HepG2 (cell line): Measurements from ENCODE around the gene ITGA2. TPM values are rescaled to one million over a fixed set of nuclear protein-coding genes. Genes with fewer than 3 reads are reported as not detected.

Experiments
- ATAD3A ChIP-seq: sonication (generic); formaldehyde crosslinking; IDR thresholded peaks from 2 replicates; pipeline ENCODE4 v1.4.0; 2020; ENCODE audit warnings: missing genetic modification reagents
- CENPT ChIP-seq: sonication (generic); formaldehyde crosslinking; IDR thresholded peaks from 2 replicates; pipeline ENCODE4 v1.8.0; 2022; ENCODE audit warnings: low read depth, mild to moderate bottlenecking, moderate library complexity, missing genetic modification reagents
- HMGA1 ChIP-seq: sonication (generic); formaldehyde crosslinking; conservative IDR thresholded peaks from 2 replicates; pipeline ENCODE4 v1.4.0; 2020; ENCODE audit warnings: missing genetic modification reagents
- JUND ChIP-seq: sonication (generic); formaldehyde crosslinking; IDR thresholded peaks from 2 replicates; pipeline ENCODE4 v1.8.0; 2022; ENCODE audit warnings: mild to moderate bottlenecking, missing genetic modification reagents
- KLF11 ChIP-seq: IDR thresholded peaks from 2 replicates; pipeline ENCODE4 v1.6.1; 2016; ENCODE audit warnings: missing compliant biosample characterization
- KLF6 ChIP-seq: IDR thresholded peaks from 2 replicates; pipeline ENCODE4 v1.8.0; 2016; ENCODE audit warnings: missing biosample characterization, missing genetic modification reagents
- MXD1 ChIP-seq: sonication (generic); formaldehyde crosslinking; IDR thresholded peaks from 2 replicates; pipeline ENCODE4 v1.4.0; 2020; ENCODE audit warnings: mild to moderate bottlenecking, missing genetic modification reagents
- NFKBIZ ChIP-seq: IDR thresholded peaks from 2 replicates; pipeline ENCODE4 v1.6.1; 2018; ENCODE audit warnings: missing genetic modification reagents, missing compliant biosample characterization
- NR2C2 ChIP-seq: sonication (generic); formaldehyde crosslinking; IDR thresholded peaks from 2 replicates; pipeline ENCODE4 v1.4.0; 2020; ENCODE audit warnings: missing genetic modification reagents, mild to moderate bottlenecking, moderate library complexity, borderline replicate concordance
- NR2F1 ChIP-seq, 2 experiments: fragments of 450-650 bp in 1 of 2; formaldehyde crosslinking in 1 of 2; IDR thresholded peaks; 2 replicates each; pipeline versions ENCODE4 v1.5.0 to v1.6.1; 2016 to 2020; ENCODE audit warnings: mild to moderate bottlenecking in 1 of 2, missing compliant biosample characterization in 1 of 2, missing genetic modification reagents in 1 of 2, moderate library complexity in 1 of 2
- REXO4 ChIP-seq: sonication (generic); formaldehyde crosslinking; IDR thresholded peaks from 2 replicates; pipeline ENCODE4 v1.8.0; 2022; ENCODE audit warnings: missing genetic modification reagents, mild to moderate bottlenecking, borderline replicate concordance
- SIN3A ChIP-seq: IDR thresholded peaks from 2 replicates; pipeline ENCODE4 v1.6.1; 2011; ENCODE audit warnings: low read depth, mild to moderate bottlenecking, control low read depth, low read length, borderline replicate concordance
- SOX5 ChIP-seq: IDR thresholded peaks from 2 replicates; pipeline ENCODE4 v1.6.1; 2016; ENCODE audit warnings: borderline replicate concordance
- THAP11 ChIP-seq: IDR thresholded peaks from 2 replicates; pipeline ENCODE4 v1.6.1; 2016; ENCODE audit warnings: missing biosample characterization, missing genetic modification reagents
- ZBTB7A ChIP-seq: sonication (generic); formaldehyde crosslinking; IDR thresholded peaks from 2 replicates; pipeline ENCODE4 v1.8.0; 2022; ENCODE audit warnings: mild to moderate bottlenecking, missing genetic modification reagents
- ZHX1 ChIP-seq: sonication (generic); formaldehyde crosslinking; IDR thresholded peaks from 2 replicates; pipeline ENCODE4 v1.8.1; 2022; ENCODE audit warnings: low read depth, mild to moderate bottlenecking, missing genetic modification reagents
- ZNF12 ChIP-seq: sonication (generic); formaldehyde crosslinking; IDR thresholded peaks from 2 replicates; pipeline ENCODE4 v1.5.0; 2020; ENCODE audit warnings: missing genetic modification reagents
- ZNF225 ChIP-seq: sonication (generic); formaldehyde crosslinking; IDR thresholded peaks from 2 replicates; pipeline ENCODE4 v1.4.0; 2020; ENCODE audit warnings: mild to moderate bottlenecking, missing genetic modification reagents
- ZNF292 ChIP-seq: sonication (generic); formaldehyde crosslinking; IDR thresholded peaks from 2 replicates; pipeline ENCODE4 v1.8.1; 2022; ENCODE audit warnings: mild to moderate bottlenecking, low read depth, missing genetic modification reagents, borderline replicate concordance
- ZNF44 ChIP-seq: sonication (generic); formaldehyde crosslinking; IDR thresholded peaks from 2 replicates; pipeline ENCODE4 v1.5.1; 2020; ENCODE audit warnings: mild to moderate bottlenecking, missing genetic modification reagents
- ZNF709 ChIP-seq: sonication (generic); formaldehyde crosslinking; IDR thresholded peaks from 2 replicates; pipeline ENCODE4 v1.5.0; 2020; ENCODE audit warnings: mild to moderate bottlenecking, missing genetic modification reagents
- ZSCAN9 ChIP-seq: IDR thresholded peaks from 2 replicates; pipeline ENCODE4 v1.6.1; 2016; ENCODE audit warnings: borderline replicate concordance
- polyA plus RNA-seq, 8 experiments: library from polyadenylated mRNA; depleted of rRNA in 3 of 8; stranded (reverse) in 7 of 8; unstranded in 1 of 8; fragments of >200 nt; fragmentation: Illumina TruSeq in 4 of 8; extraction: Trizol in 4 of 8; gene quantifications; 2 replicates each; pipeline versions ENCODE4 v1.2.1 to v1.2.3, GENCODE V29; 2011 to 2016; ENCODE audit warnings: low read depth in 4 of 8, missing spikeins in 1 of 8, mixed read lengths in 1 of 8; ENCODE audit not compliant: insufficient read depth in 1 of 8
- total RNA-seq, 5 experiments: library from RNA; depleted of rRNA; stranded (reverse); fragments of >200 nt; fragmentation: Illumina TruSeq; extraction: Trizol; gene quantifications; 2 replicates each; pipeline ENCODE4 v1.2.3, GENCODE V29; 2016; ENCODE audit warnings: low read depth in 1 of 5
- TF ChIP-seq, protein P1 (sequence below): sonication (generic); formaldehyde crosslinking; IDR thresholded peaks from 2 replicates; pipeline ENCODE4 v1.8.0; 2023; ENCODE audit warnings: mild to moderate bottlenecking, missing genetic modification reagents
- TF ChIP-seq, protein P2 (sequence below), 2 experiments: sonication (generic) in 1 of 2; formaldehyde crosslinking in 1 of 2; IDR thresholded peaks; 2 replicates each; pipeline versions ENCODE4 v1.4.0 to v1.6.1; 2018 to 2020; ENCODE audit warnings: missing genetic modification reagents in 2 of 2, borderline replicate concordance in 1 of 2, low read depth in 1 of 2, mild to moderate bottlenecking in 1 of 2, missing biosample characterization in 1 of 2

The ITGA2 gene
- total and polyA plus RNA-seq, 2 of the 13 experiments (the other 11 are each of a cell fraction or from before 2014, with no cell fraction given), result 15.8 to 58.3 TPM

- TF ChIP-seq REXO4 (CRISPR knock-in tag), result no peak
- 0 out of 2 replicates have a peak, but pooled peaks have one; percentile 64 for TF ChIP-seq ZNF225 (CRISPR knock-in tag)
- TF ChIP-seq ZNF709 (CRISPR knock-in tag), result peak; percentile 89
- no peak for TF ChIP-seq CENPT
- peak; percentile 33; the same call in 1 of the 2 replicates for TF ChIP-seq ZNF12 (CRISPR knock-in tag)
- TF ChIP-seq, protein P1, sequence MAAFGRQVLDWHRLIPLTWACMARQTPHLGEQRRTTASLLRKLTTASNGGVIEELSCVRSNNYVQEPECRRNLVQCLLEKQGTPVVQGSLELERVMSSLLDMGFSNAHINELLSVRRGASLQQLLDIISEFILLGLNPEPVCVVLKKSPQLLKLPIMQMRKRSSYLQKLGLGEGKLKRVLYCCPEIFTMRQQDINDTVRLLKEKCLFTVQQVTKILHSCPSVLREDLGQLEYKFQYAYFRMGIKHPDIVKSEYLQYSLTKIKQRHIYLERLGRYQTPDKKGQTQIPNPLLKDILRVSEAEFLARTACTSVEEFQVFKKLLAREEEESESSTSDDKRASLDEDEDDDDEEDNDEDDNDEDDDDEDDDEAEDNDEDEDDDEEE, result peak; percentile 75
- peak; percentile 37; the same call in 1 of the 2 replicates for TF ChIP-seq NFKBIZ (CRISPR knock-in tag)
- TF ChIP-seq, protein P2, sequence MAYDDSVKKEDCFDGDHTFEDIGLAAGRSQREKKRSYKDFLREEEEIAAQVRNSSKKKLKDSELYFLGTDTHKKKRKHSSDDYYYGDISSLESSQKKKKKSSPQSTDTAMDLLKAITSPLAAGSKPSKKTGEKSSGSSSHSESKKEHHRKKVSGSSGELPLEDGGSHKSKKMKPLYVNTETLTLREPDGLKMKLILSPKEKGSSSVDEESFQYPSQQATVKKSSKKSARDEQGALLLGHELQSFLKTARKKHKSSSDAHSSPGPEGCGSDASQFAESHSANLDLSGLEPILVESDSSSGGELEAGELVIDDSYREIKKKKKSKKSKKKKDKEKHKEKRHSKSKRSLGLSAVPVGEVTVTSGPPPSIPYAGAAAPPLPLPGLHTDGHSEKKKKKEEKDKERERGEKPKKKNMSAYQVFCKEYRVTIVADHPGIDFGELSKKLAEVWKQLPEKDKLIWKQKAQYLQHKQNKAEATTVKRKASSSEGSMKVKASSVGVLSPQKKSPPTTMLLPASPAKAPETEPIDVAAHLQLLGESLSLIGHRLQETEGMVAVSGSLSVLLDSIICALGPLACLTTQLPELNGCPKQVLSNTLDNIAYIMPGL (CRISPR knock-in tag; IDR thresholded peaks at IDR 0.05; ENCODE audit: borderline replicate concordance in 1 of 2, low read depth in 1 of 2), result peak; percentile 14 to 64; a peak in 3 of 4 replicates
- no peak; the same call in 1 of the 2 replicates for TF ChIP-seq MXD1
- no peak for TF ChIP-seq ZNF44 (CRISPR knock-in tag)
- TF ChIP-seq ZBTB7A (CRISPR knock-in tag), result 0 out of 2 replicates have a peak, but pooled peaks have one; percentile 8
- TF ChIP-seq SIN3A, result no peak
- TF ChIP-seq NR2C2, result 0 out of 2 replicates have a peak, but pooled peaks have one; percentile 21
- TF ChIP-seq ZSCAN9 (CRISPR knock-in tag), result peak; percentile 92
- no peak for TF ChIP-seq ATAD3A (CRISPR knock-in tag)
- TF ChIP-seq SOX5, result no peak
- peak; percentile 85 for TF ChIP-seq ZNF292 (CRISPR knock-in tag)
- peak; percentile 71 for TF ChIP-seq THAP11
- TF ChIP-seq KLF11 (CRISPR knock-in tag), result peak; percentile 81; the same call in 1 of the 2 replicates
- TF ChIP-seq JUND (CRISPR knock-in tag), result no peak
- no peak; a peak in 1 of 4 replicates for TF ChIP-seq NR2F1 (CRISPR knock-in tag; IDR thresholded peaks at IDR 0.05)
- TF ChIP-seq KLF6 (CRISPR knock-in tag), result no peak
- TF ChIP-seq HMGA1 (CRISPR knock-in tag), result no peak
- no peak for TF ChIP-seq ZHX1 (CRISPR knock-in tag)
Observed at GRCh38 chr5:53109443-53110127, 120.4 kb downstream of the ITGA2 start, which contains the start of gene MOCS2 (continued).
